GM21526 (cell line): ENCODE measurements around the gene KAZN.
"Not testable (repeated sequence)": the region's sequence is repeated elsewhere in the genome, so short reads cannot be mapped to it uniquely, and the experiment has no call there.

Source experiments
- ATAC-seq: cut with Tn5 transposase; IDR thresholded peaks from one replicate; pipeline ENCODE4 v1.9.1; 2021; ENCODE audit warnings: moderate library complexity; ENCODE audit not compliant: unreplicated experiment, low FRiP score

KAZN gene

GRCh38 chr1:14598498-14599182 is at the start of gene KAZN:
Gene KAZN (plus strand): TSS chr1:14598685.
- no peak for ATAC-seq

- no peak for ATAC-seq
These were observed 48.4 kb upstream of the KAZN start for GRCh38 chr1:14549897-14550620.

- ATAC-seq: no peak
These were observed 47.1 kb upstream of the KAZN start for GRCh38 chr1:14551386-14551785.

GRCh38 chr1:14552246-14552965 is 46.1 kb upstream of the KAZN start:
- ATAC-seq: no peak

- ATAC-seq: no peak
These were observed 44.8 kb upstream of the KAZN start for GRCh38 chr1:14553711-14554110.

- ATAC-seq: no peak
These were observed 43.4 kb upstream of the KAZN start for GRCh38 chr1:14555091-14555490.

GRCh38 chr1:14561014-14561693 is 37.3 kb upstream of the KAZN start:
- ATAC-seq: no peak

GRCh38 chr1:14565090-14565489 is 33.4 kb upstream of the KAZN start:
- no peak for ATAC-seq

GRCh38 chr1:14567056-14567455 is 31.4 kb upstream of the KAZN start:
- no peak for ATAC-seq

GRCh38 chr1:14567903-14568302 is 30.6 kb upstream of the KAZN start:
- ATAC-seq: no peak

GRCh38 chr1:14568716-14569355 is 29.6 kb upstream of the KAZN start:
- no peak for ATAC-seq

GRCh38 chr1:14570514-14570913 is 28.0 kb upstream of the KAZN start:
- ATAC-seq: no peak

- no peak for ATAC-seq
These were observed 26.4 kb upstream of the KAZN start for GRCh38 chr1:14571810-14572767.

- no peak for ATAC-seq
These were observed 25.6 kb upstream of the KAZN start for GRCh38 chr1:14572861-14573260.

- no peak for ATAC-seq
These were observed 22.3 kb upstream of the KAZN start for GRCh38 chr1:14576155-14576554.

- ATAC-seq: no peak
These were observed 21.2 kb upstream of the KAZN start for GRCh38 chr1:14577261-14577660.

- no peak for ATAC-seq
These were observed 20.3 kb upstream of the KAZN start for GRCh38 chr1:14578156-14578555.

GRCh38 chr1:14580295-14580694 is 18.2 kb upstream of the KAZN start:
- not testable (repeated sequence) for ATAC-seq

GRCh38 chr1:14580986-14581385 is 17.5 kb upstream of the KAZN start:
- no peak for ATAC-seq
